H1 (cell line): Measurements from ENCODE around the gene PPP1R9A. TPM values are rescaled to one million over a fixed set of nuclear protein-coding genes. Genes with fewer than 3 reads are reported as not detected.

Source experiments
- CTCF ChIA-PET: fragments of 300-600 bp; sonication (Branson Sonifier 250); formaldehyde crosslinking; loops from one replicate; lab custom pipeline; 2021; ENCODE audit not compliant: partially characterized antibody; lab: Charles Lee
- POLR2A ChIA-PET: fragments of 300-600 bp; sonication (Branson Sonifier 250); formaldehyde crosslinking; loops from one replicate; lab custom pipeline; 2021; ENCODE audit warnings: inconsistent platforms; ENCODE audit not compliant: partially characterized antibody; lab: Charles Lee
- DNase-seq, 2 experiments: peaks; one replicate each; pipeline versions ENCODE4 v3.0.0 to v3.0.0-alpha.2; 2010 to 2022; ENCODE audit warnings: low spot score in 2 of 2, low read depth in 1 of 2, mixed read lengths in 1 of 2
- FAIRE-seq: peaks from 2 replicates; lab custom pipeline; 2011; peaks lifted over from hg19 to GRCh38; lab: Jason Lieb, UNC
- H2AFZ ChIP-seq: 2 replicates; pipeline ENCODE4 v1.8.1; 2012; ENCODE audit warnings: low read length, inconsistent platforms
- H2AK5ac ChIP-seq: 2 replicates; pipeline ENCODE4 v1.6.1; 2013; ENCODE audit warnings: low read depth, low read length
- H2BK120ac ChIP-seq: replicated peaks from 2 replicates; pipeline ENCODE3; 2013; ENCODE audit warnings: low read depth, low read length, inconsistent platforms
- H2BK12ac ChIP-seq: 2 replicates; pipeline ENCODE4 v1.6.1; 2013; ENCODE audit warnings: low read depth, low read length
- H2BK15ac ChIP-seq: 2 replicates; pipeline ENCODE4 v1.6.1; 2013; ENCODE audit warnings: low read length
- H2BK20ac ChIP-seq: 2 replicates; pipeline ENCODE4 v1.6.1; 2013; ENCODE audit warnings: low read length
- H2BK5ac ChIP-seq: 2 replicates; pipeline ENCODE4 v1.6.1; 2013; ENCODE audit warnings: low read depth, low read length
- H3K14ac ChIP-seq: 2 replicates; pipeline ENCODE4 v1.6.1; 2013; ENCODE audit warnings: inconsistent platforms; ENCODE audit not compliant: insufficient read length
- H3K18ac ChIP-seq: 2 replicates; pipeline ENCODE4 v1.6.1; 2013; ENCODE audit warnings: low read length; ENCODE audit errors: extremely low read depth
- H3K23ac ChIP-seq: 2 replicates; pipeline ENCODE4 v1.6.1; 2013; ENCODE audit warnings: inconsistent platforms; ENCODE audit not compliant: insufficient read length
- H3K23me2 ChIP-seq: 2 replicates; pipeline ENCODE4 v1.6.1; 2013; ENCODE audit warnings: low read depth, low read length
- H3K27ac ChIP-seq: 2 replicates; pipeline ENCODE4 v1.6.1; 2011; ENCODE audit warnings: low read depth, low read length, inconsistent platforms
- H3K27me3 ChIP-seq, 4 experiments: replicated peaks in 1 of 4; 1 replicate in 1 of 4; 2 replicates in 3 of 4; pipeline versions ENCODE4 v1.6.1 to v1.8.1; 2011 to 2013; ENCODE audit warnings: low read length in 3 of 4, mild to moderate bottlenecking in 3 of 4, inconsistent platforms in 2 of 4, mixed read lengths in 2 of 4, moderate library complexity in 1 of 4; ENCODE audit not compliant: control insufficient read depth in 3 of 4, insufficient read depth in 3 of 4; ENCODE audit errors: extremely low read depth in 1 of 4
- H3K36me3 ChIP-seq, 4 experiments: 2 replicates each; pipeline versions ENCODE4 v1.6.1 to v1.8.1; 2011 to 2013; ENCODE audit warnings: mild to moderate bottlenecking in 4 of 4, low read length in 3 of 4, moderate library complexity in 2 of 4, control low read depth in 1 of 4, inconsistent platforms in 1 of 4; ENCODE audit not compliant: insufficient read depth in 4 of 4, control insufficient read depth in 2 of 4
- H3K4ac ChIP-seq: replicated peaks from 2 replicates; pipeline ENCODE3; 2013; ENCODE audit warnings: low read length, low read depth, mixed read lengths, inconsistent platforms; ENCODE audit not compliant: insufficient read length
- H3K4me1 ChIP-seq, 4 experiments: replicated peaks in 1 of 4; 1 replicate in 1 of 4; 2 replicates in 3 of 4; pipeline versions ENCODE4 v1.6.1 to v1.8.1; 2011 to 2013; ENCODE audit warnings: low read length in 3 of 4, inconsistent platforms in 2 of 4, mixed read lengths in 1 of 4; ENCODE audit not compliant: insufficient read depth in 4 of 4, control insufficient read depth in 3 of 4
- H3K4me2 ChIP-seq, 2 experiments: 2 replicates each; pipeline versions ENCODE4 v1.6.1 to v1.8.1; 2011 to 2013; ENCODE audit warnings: low read depth in 2 of 2, low read length in 2 of 2, control low read depth in 1 of 2, inconsistent platforms in 1 of 2, mild to moderate bottlenecking in 1 of 2; ENCODE audit not compliant: insufficient read depth in 1 of 2
- H3K4me3 ChIP-seq, 4 experiments: fragments of 200-600, 300-600 bp in 1 of 4; sonication (generic), shearing (Covaris generic), sonication (Bioruptor Twin) in 1 of 4; 2 replicates each; pipeline versions ENCODE4 v1.5.1 to v1.8.1; 2011 to 2016; ENCODE audit warnings: low read length in 4 of 4, low read depth in 3 of 4, control low read depth in 2 of 4, inconsistent platforms in 2 of 4, mild to moderate bottlenecking in 2 of 4, mixed read lengths in 1 of 4, moderate library complexity in 1 of 4; ENCODE audit not compliant: insufficient read depth in 2 of 4; ENCODE audit errors: extremely low read depth in 1 of 4
- H3K56ac ChIP-seq: replicated peaks from 2 replicates; pipeline ENCODE3; 2013; ENCODE audit warnings: low read depth, mild to moderate bottlenecking, mixed read lengths, low read length, inconsistent platforms; ENCODE audit not compliant: insufficient read length
- H3K79me1 ChIP-seq: 2 replicates; pipeline ENCODE4 v1.6.1; 2013; ENCODE audit warnings: low read depth, low read length, control low read depth
- H3K79me2 ChIP-seq, 2 experiments: 2 replicates each; pipeline versions ENCODE4 v1.6.1 to v1.8.1; 2012 to 2013; ENCODE audit warnings: low read length in 2 of 2, mild to moderate bottlenecking in 2 of 2, inconsistent platforms in 1 of 2; ENCODE audit not compliant: insufficient read depth in 2 of 2, control insufficient read depth in 1 of 2
- H3K9ac ChIP-seq, 4 experiments: replicated peaks in 1 of 4; 1 replicate in 1 of 4; 2 replicates in 3 of 4; pipeline versions ENCODE4 v1.6.1 to v1.8.1; 2011 to 2013; ENCODE audit warnings: low read depth in 3 of 4, low read length in 3 of 4, control low read depth in 2 of 4, mild to moderate bottlenecking in 2 of 4, moderate library complexity in 2 of 4, inconsistent platforms in 1 of 4; ENCODE audit errors: extremely low read depth in 1 of 4
- H3K9me3 ChIP-seq, 2 experiments: 2 replicates each; pipeline versions ENCODE4 v1.6.1 to v1.8.1; 2012 to 2013; ENCODE audit warnings: mild to moderate bottlenecking in 2 of 2, moderate library complexity in 2 of 2, control low read depth in 1 of 2, inconsistent platforms in 1 of 2, low read depth in 1 of 2, low read length in 1 of 2, mixed read lengths in 1 of 2; ENCODE audit not compliant: insufficient read depth in 2 of 2
- H4K20me1 ChIP-seq, 2 experiments: replicated peaks in 1 of 2; 2 replicates each; pipeline versions ENCODE3 to v1.8.1; 2011 to 2013; ENCODE audit warnings: inconsistent platforms in 2 of 2, low read length in 2 of 2, mild to moderate bottlenecking in 1 of 2; ENCODE audit not compliant: insufficient read depth in 2 of 2, control insufficient read depth in 1 of 2
- H4K5ac ChIP-seq: 2 replicates; pipeline ENCODE4 v1.6.1; 2013; ENCODE audit warnings: low read length, low read depth, mixed read lengths, inconsistent platforms; ENCODE audit not compliant: insufficient read length
- H4K8ac ChIP-seq: 2 replicates; pipeline ENCODE4 v1.8.0; 2013; ENCODE audit warnings: mild to moderate bottlenecking, moderate library complexity, low read length, inconsistent platforms; ENCODE audit not compliant: insufficient read depth; ENCODE audit errors: extremely low read depth
- H4K91ac ChIP-seq: replicated peaks from 2 replicates; pipeline ENCODE3; 2013; ENCODE audit warnings: low read length, mixed read lengths, inconsistent platforms; ENCODE audit not compliant: insufficient read length
- BCL11A ChIP-seq, 2 experiments: IDR thresholded peaks; one replicate each; pipeline ENCODE4 v1.6.1; 2011; ENCODE audit warnings: low read depth in 2 of 2, low read length in 2 of 2, mild to moderate bottlenecking in 2 of 2
- BRCA1 ChIP-seq: IDR thresholded peaks from 2 replicates; pipeline ENCODE4 v1.6.1; 2012; ENCODE audit warnings: low read depth, low read length, improper control_type of control experiment
- CHD1 ChIP-seq: IDR thresholded peaks from 2 replicates; pipeline ENCODE4 v1.6.1; 2012; ENCODE audit warnings: low read depth, low read length, improper control_type of control experiment
- EGR1 ChIP-seq: IDR thresholded peaks from 2 replicates; pipeline ENCODE4 v1.6.1; 2011; ENCODE audit warnings: low read depth, low read length, borderline replicate concordance
- GABPA ChIP-seq: IDR thresholded peaks from 2 replicates; pipeline ENCODE4 v1.6.1; 2011; ENCODE audit warnings: mild to moderate bottlenecking, low read length, moderate library complexity, borderline replicate concordance; ENCODE audit not compliant: insufficient read depth
- HDAC2 ChIP-seq, 2 experiments: fragments of 300-600 bp in 1 of 2; sonication (generic) in 1 of 2; IDR thresholded peaks; 2 replicates each; pipeline ENCODE4 v1.6.1; 2011 to 2012; ENCODE audit warnings: low read depth in 2 of 2, low read length in 2 of 2, mild to moderate bottlenecking in 2 of 2, moderate library complexity in 2 of 2, borderline replicate concordance in 1 of 2, inconsistent platforms in 1 of 2
- MAX ChIP-seq: IDR thresholded peaks from 2 replicates; pipeline ENCODE4 v1.6.1; 2012; ENCODE audit warnings: inconsistent platforms
- RFX5 ChIP-seq: IDR thresholded peaks from 2 replicates; pipeline ENCODE4 v1.6.1; 2011; ENCODE audit warnings: low read depth, low read length, improper control_type of control experiment, borderline replicate concordance
- WGBS, 2 experiments: shearing (Covaris generic) in 1 of 2; methylation state at CpG; one replicate each; pipeline versions ENCODE4 v1.1.6 to v1.1.7; 2013 to 2015; ENCODE audit warnings: low lambda C conversion rate in 2 of 2, mixed read lengths in 2 of 2, inconsistent platforms in 1 of 2, low coverage in 1 of 2, missing lambda C conversion rate in 1 of 2; ENCODE audit not compliant: insufficient replicate concordance in 2 of 2, insufficient coverage in 1 of 2, insufficient read length in 1 of 2; ENCODE audit errors: extremely low coverage in 1 of 2, missing lambda C conversion rate in 1 of 2; 5-methylcytosine and 5-hydroxymethylcytosine counted together
- polyA plus RNA-seq, 7 experiments: library from polyadenylated mRNA; depleted of rRNA in 3 of 7; stranded (reverse) in 5 of 7; unstranded in 2 of 7; fragments of >200 nt in 5 of 7; fragments of 200-250 nt in 2 of 7; gene quantifications; 1 replicate in 5 of 7; 2 replicates in 1 of 7; 4 replicates in 1 of 7; pipeline versions ENCODE4 v1.2.1 to v1.2.3, GENCODE V29; 2011 to 2013; ENCODE audit warnings: missing spikeins in 2 of 7, mixed read lengths in 2 of 7
- total RNA-seq: library from RNA; stranded (reverse); fragmentation: NEBNext Ultra II Directional; extraction: Animal tissue kit (Norgen Biotek cat#: 25700); gene quantifications from 2 replicates; pipeline ENCODE4 v1.2.1, GENCODE V29; 2021

The PPP1R9A gene
- total and polyA plus RNA-seq, 2 of the 8 experiments (the other 6 are each of a cell fraction or from before 2014, with no cell fraction given), result 3.0 to 20.3 TPM

- H3K14ac ChIP-seq, result no peak overlapping the region
- H3K18ac ChIP-seq, result no peak overlapping the region
- CTCF ChIA-PET, result no interaction called here
- no peaks in the 10 kb centered on the region for H3K36me3 ChIP-seq
- no peak overlapping the region for H2AK5ac ChIP-seq
- no peaks in the 10 kb centered on the region for H4K20me1 ChIP-seq
- H3K4ac ChIP-seq, result no peak overlapping the region
- no peak overlapping the region for H2BK20ac ChIP-seq
- H3K79me2 ChIP-seq, result no peaks in the 10 kb centered on the region
- H4K91ac ChIP-seq, result no peak overlapping the region
- FAIRE-seq (no peak), DNase-seq (no peak)
- WGBS, 2 experiments, result 82% methylated on average over 7 of the region's 7 CpGs; no CpG with 5 or more reads in 1 of the 2 experiments
- H3K27me3 ChIP-seq, result no peaks in the 10 kb centered on the region
- no peak overlapping the region for H3K4me2 ChIP-seq
- no peak overlapping the region for H3K4me3 ChIP-seq
- no peak overlapping the region for H3K23ac ChIP-seq
- no peak overlapping the region for H2BK15ac ChIP-seq
- no peak overlapping the region for H3K56ac ChIP-seq
- H3K9me3 ChIP-seq, result no peaks in the 10 kb centered on the region
- H3K27ac ChIP-seq, result no peak overlapping the region
- no peak overlapping the region for H4K8ac ChIP-seq
- no peak overlapping the region for H2BK5ac ChIP-seq
- no peaks in the 10 kb centered on the region; the same call in 1 of the 2 replicates for H3K23me2 ChIP-seq
- no peak overlapping the region for H2AFZ ChIP-seq
- H2BK12ac ChIP-seq, result no peak overlapping the region
- no peaks in the 10 kb centered on the region for H3K79me1 ChIP-seq
- H3K4me1 ChIP-seq, result no peaks in the 10 kb centered on the region
- H3K9ac ChIP-seq, result no peak overlapping the region; a peak in 1 of 7 replicates
- POLR2A ChIA-PET, result no interaction called here
- no peak overlapping the region for H4K5ac ChIP-seq
- H2BK120ac ChIP-seq, result no peak overlapping the region
- TF ChIP-seq BRCA1 (no peak), CHD1 (no peak), EGR1 (no peak), HDAC2 (IDR thresholded peaks at IDR 0.05; ENCODE audit: borderline replicate concordance in 1 of 2, low read depth in 2 of 2, low read length in 2 of 2) (no peak), GABPA (no peak), RFX5 (no peak), MAX (no peak), BCL11A (IDR thresholded peaks at IDR 0.05; ENCODE audit: low read depth in 2 of 2, low read length in 2 of 2) (no peak)
Observed at GRCh38 chr7:95304990-95305389, 397.6 kb downstream of the PPP1R9A start.
